IPS-18a (cell line): ENCODE data around the gene GLCE.
"Not testable (repeated sequence)": the region's sequence is repeated elsewhere in the genome, so short reads cannot be mapped to it uniquely, and the experiment has no call there.

ENCODE experiments used
- H3K27ac ChIP-seq: one replicate; pipeline ENCODE4 v1.5.1; 2013; ENCODE audit warnings: low read length
- H3K27me3 ChIP-seq: one replicate; pipeline ENCODE4 v1.6.1; 2013; ENCODE audit warnings: mild to moderate bottlenecking, low read length; ENCODE audit not compliant: control insufficient read depth, insufficient read depth
- H3K36me3 ChIP-seq: one replicate; pipeline ENCODE4 v1.6.1; 2013; ENCODE audit warnings: low read depth, low read length; ENCODE audit not compliant: control insufficient read depth
- H3K4me1 ChIP-seq: one replicate; pipeline ENCODE4 v1.6.1; 2013; ENCODE audit warnings: low read depth, low read length; ENCODE audit not compliant: control insufficient read depth
- H3K4me3 ChIP-seq: one replicate; pipeline ENCODE4 v1.5.1; 2013; ENCODE audit warnings: low read length
- H3K9ac ChIP-seq: one replicate; pipeline ENCODE4 v1.6.1; 2013; ENCODE audit warnings: mild to moderate bottlenecking, low read length, moderate library complexity
- H3K9me3 ChIP-seq: one replicate; pipeline ENCODE4 v1.6.1; 2013; ENCODE audit warnings: low read depth, low read length; ENCODE audit not compliant: control insufficient read depth

The GLCE gene

GRCh38 chr15:69150841-69151240, 9.6 kb upstream of the GLCE start:
- H3K27ac ChIP-seq: no peak overlapping the region
- H3K27me3 ChIP-seq: no peaks in the 10 kb centered on the region
- H3K9ac ChIP-seq: no peak overlapping the region

GRCh38 chr15:69153046-69153445, 7.4 kb upstream of the GLCE start:
- no peaks in the 10 kb centered on the region for H3K4me1 ChIP-seq
- H3K9me3 ChIP-seq: no peaks in the 10 kb centered on the region
- no peak overlapping the region for H3K4me3 ChIP-seq
- no peak overlapping the region for H3K9ac ChIP-seq
- no peaks in the 10 kb centered on the region for H3K27me3 ChIP-seq
- no peaks in the 10 kb centered on the region for H3K36me3 ChIP-seq
- H3K27ac ChIP-seq: no peak overlapping the region

More at GRCh38 chr15:69150841-69151240, 9.6 kb upstream of the GLCE start:
- Histone ChIP-seq H3K4me3 (no peak overlapping the region), H3K9me3 (no peaks in the 10 kb centered on the region), H3K4me1 (no peaks in the 10 kb centered on the region), H3K36me3 (no peaks in the 10 kb centered on the region)

DNA sequence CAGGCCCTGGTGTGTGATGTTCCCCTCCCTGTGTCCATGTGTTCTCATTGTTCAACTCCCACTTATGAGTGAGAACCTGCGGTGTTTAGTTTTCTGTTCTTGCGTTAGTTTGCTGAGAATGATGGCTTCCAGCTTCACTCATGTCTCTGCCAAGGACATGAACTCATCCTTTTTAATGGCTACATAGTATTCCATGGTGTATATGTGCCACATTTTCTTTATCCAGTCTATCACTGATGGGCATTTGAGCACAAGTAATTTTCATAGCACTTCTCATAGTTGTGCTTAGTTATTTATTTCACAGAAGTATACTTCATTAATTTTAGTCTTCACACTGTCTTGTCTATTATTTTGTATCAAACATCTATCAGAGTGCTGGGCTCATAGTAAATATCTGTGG, 6.8 kb upstream of the GLCE start:
- not testable (repeated sequence) for H3K4me1 ChIP-seq, H3K27ac ChIP-seq, H3K4me3 ChIP-seq, H3K36me3 ChIP-seq, H3K9me3 ChIP-seq, H3K27me3 ChIP-seq, H3K9ac ChIP-seq

DNA sequence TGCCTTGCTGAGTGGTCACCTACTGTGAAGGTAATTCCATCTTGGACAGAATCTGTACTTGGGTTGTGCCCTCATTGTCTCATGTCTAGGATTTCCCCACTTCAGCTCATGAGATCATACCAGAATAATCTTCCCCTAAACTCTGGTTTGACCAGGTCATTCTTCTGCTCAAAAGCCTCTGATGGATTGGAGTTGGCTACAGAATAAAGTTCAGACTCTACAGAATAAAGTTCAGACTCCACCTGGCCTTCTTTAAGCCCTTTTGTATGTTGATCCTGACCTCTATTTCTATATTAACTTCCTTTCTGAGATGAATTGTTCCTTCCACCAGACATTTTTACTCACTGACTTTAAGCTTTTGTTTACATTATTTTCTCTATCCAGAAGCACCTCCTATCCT, 6.4 kb upstream of the GLCE start:
- H3K27ac ChIP-seq: no peak overlapping the region
- H3K4me3 ChIP-seq: no peak overlapping the region
- H3K9me3 ChIP-seq: no peaks in the 10 kb centered on the region
- H3K9ac ChIP-seq: no peak overlapping the region
- no peaks in the 10 kb centered on the region for H3K27me3 ChIP-seq
- no peaks in the 10 kb centered on the region for H3K36me3 ChIP-seq
- H3K4me1 ChIP-seq: peaks cover 3% of the 10 kb centered on the region

GRCh38 chr15:69154684-69155083, 5.8 kb upstream of the GLCE start:
- H3K36me3 ChIP-seq: no peaks in the 10 kb centered on the region
- H3K27me3 ChIP-seq: no peaks in the 10 kb centered on the region
- H3K4me3 ChIP-seq: no peak overlapping the region
- H3K9ac ChIP-seq: no peak overlapping the region
- peaks cover 9% of the 10 kb centered on the region for H3K4me1 ChIP-seq
- H3K27ac ChIP-seq: no peak overlapping the region
- no peaks in the 10 kb centered on the region for H3K9me3 ChIP-seq

- H3K9ac ChIP-seq: no peak overlapping the region
- no peaks in the 10 kb centered on the region for H3K9me3 ChIP-seq
- H3K4me1 ChIP-seq: peaks cover 13% of the 10 kb centered on the region
- H3K4me3 ChIP-seq: no peak overlapping the region
- H3K27ac ChIP-seq: no peak overlapping the region
- peaks cover 5% of the 10 kb centered on the region for H3K27me3 ChIP-seq
- H3K36me3 ChIP-seq: no peaks in the 10 kb centered on the region
These were observed 3.6 kb upstream of the GLCE start for GRCh38 chr15:69156736-69157381.

- no peak overlapping the region for H3K9ac ChIP-seq
- H3K36me3 ChIP-seq: no peaks in the 10 kb centered on the region
- H3K27me3 ChIP-seq: peaks cover 12% of the 10 kb centered on the region
- peaks cover 24% of the 10 kb centered on the region for H3K4me1 ChIP-seq
- H3K9me3 ChIP-seq: no peaks in the 10 kb centered on the region
- no peak overlapping the region for H3K4me3 ChIP-seq
- no peak overlapping the region for H3K27ac ChIP-seq
These were observed 2.1 kb upstream of the GLCE start for GRCh38 chr15:69158201-69158842.

DNA sequence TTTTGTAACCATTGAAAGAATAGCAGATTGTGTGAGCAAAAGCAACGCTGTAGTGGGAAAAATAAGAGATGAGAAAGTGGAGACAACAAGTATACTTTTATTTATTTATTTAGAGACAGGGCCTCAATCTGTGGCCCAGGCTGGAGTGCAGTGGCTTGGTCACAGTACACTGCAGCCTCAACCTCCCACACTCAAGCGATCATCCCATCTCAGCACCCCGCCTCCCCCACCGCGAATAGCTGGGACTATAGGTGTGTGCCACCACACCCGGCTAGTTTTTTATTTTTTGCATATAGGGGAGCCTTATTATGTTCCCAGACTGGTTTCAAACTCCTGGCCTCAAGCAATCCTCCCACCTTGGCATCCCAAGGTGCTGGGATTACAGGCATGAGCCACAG, 1.6 kb upstream of the GLCE start:
- Histone ChIP-seq H3K4me1 (peaks cover 24% of the 10 kb centered on the region), H3K4me3 (no peak overlapping the region), H3K9me3 (no peaks in the 10 kb centered on the region), H3K27ac (no peak overlapping the region), H3K27me3 (peaks cover 12% of the 10 kb centered on the region), H3K36me3 (no peaks in the 10 kb centered on the region), H3K9ac (no peak overlapping the region)

GRCh38 chr15:69159805-69160140, 662 bp upstream of the GLCE start:
- Histone ChIP-seq H3K9ac (peak overlapping the region; percentile 50), H3K36me3 (no peaks in the 10 kb centered on the region), H3K27ac (peak overlapping the region; percentile 68), H3K9me3 (no peaks in the 10 kb centered on the region), H3K27me3 (peaks cover 12% of the 10 kb centered on the region), H3K4me3 (peak overlapping the region; percentile 95), H3K4me1 (peaks cover 24% of the 10 kb centered on the region)

- Histone ChIP-seq H3K4me3 (peak overlapping the region; percentile 95), H3K27me3 (peaks cover 12% of the 10 kb centered on the region), H3K9me3 (no peaks in the 10 kb centered on the region), H3K27ac (no peak overlapping the region), H3K36me3 (no peaks in the 10 kb centered on the region), H3K9ac (peak overlapping the region; percentile 50), H3K4me1 (peaks cover 24% of the 10 kb centered on the region)
These were observed 843 bp downstream of the GLCE start for GRCh38 chr15:69161079-69161877.

DNA sequence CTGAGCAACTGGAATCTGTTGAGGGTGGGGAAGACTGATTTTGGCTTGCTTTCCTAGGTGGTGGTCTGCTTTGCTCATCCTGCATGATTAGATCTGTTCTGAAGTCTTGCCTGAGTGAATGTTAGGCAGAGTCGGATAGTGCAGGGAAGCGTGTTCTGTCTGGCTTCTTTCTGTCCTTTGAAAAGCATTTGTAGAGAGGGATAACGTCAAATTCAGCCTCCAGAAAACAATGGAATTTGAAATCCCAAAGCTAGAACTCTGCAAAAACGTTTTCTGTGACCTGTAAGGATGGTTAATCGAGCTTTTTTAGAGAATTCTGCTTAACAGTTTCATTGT, 1.4 kb downstream of the GLCE start:
- Histone ChIP-seq H3K9me3 (no peaks in the 10 kb centered on the region), H3K4me1 (peaks cover 24% of the 10 kb centered on the region), H3K9ac (peak overlapping the region; percentile 50), H3K27me3 (peaks cover 12% of the 10 kb centered on the region), H3K36me3 (no peaks in the 10 kb centered on the region), H3K4me3 (peak overlapping the region; percentile 95), H3K27ac (no peak overlapping the region)
